Stimulated activated CD8-positive, alpha-beta memory T cell treated with anti-CD3 and anti-CD28 coated beads, Interleukin-15, amount 100 ng/mL, for 48 hours (primary cell): ENCODE data around the gene TLE5.
"Not testable (repeated sequence)": the region's sequence is repeated elsewhere in the genome, so short reads cannot be mapped to it uniquely, and the experiment has no call there.

Source experiments
- DNase-seq, 2 donors: peaks; one replicate each; pipeline ENCODE4 v3.0.0-alpha.2; 2020; ENCODE audit warnings: low read depth in 2 of 2

Gene TLE5

GRCh38 chr19:3025549-3025886 is 36.8 kb downstream of the TLE5 start:
- no peak for DNase-seq

DNA sequence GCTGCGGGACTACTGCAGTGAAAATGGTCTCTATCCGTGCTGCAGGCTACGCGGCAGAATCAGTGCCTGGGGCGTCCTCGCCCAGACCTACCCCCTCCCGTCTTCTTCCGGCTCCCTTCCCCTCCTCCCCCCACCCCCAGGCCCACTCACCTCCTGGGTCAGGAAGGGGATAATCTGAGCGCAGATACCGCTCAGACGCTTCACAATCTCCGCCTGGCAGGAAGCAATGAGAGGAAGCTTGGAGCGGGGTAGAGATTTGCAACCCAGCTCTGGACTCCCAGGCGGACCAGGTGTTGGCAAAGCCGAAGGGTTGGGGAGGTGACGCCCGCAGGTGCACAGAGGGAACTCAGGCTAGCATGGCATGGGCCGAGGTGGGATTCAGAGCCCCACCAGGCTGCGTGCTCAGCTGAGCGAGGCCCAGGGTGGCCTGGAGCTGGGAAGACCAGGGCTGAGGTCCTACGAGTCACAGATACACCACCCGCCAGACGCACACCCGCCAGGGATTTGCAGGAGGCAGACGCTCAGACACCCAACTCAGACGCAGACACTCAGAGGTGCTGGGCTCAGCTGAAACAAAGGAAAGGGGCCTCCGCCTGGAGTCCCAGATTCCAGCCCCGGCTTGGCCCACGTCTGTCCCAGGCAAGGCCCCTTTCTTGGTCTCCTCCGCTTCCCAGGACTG is 37.3 kb downstream of the TLE5 start:
- no peak for DNase-seq

- no peak for DNase-seq
These were observed 37.8 kb downstream of the TLE5 start for GRCh38 chr19:3024509-3024869.

GRCh38 chr19:3020321-3020960 is 41.9 kb downstream of the TLE5 start:
- DNase-seq, result no peak

DNA sequence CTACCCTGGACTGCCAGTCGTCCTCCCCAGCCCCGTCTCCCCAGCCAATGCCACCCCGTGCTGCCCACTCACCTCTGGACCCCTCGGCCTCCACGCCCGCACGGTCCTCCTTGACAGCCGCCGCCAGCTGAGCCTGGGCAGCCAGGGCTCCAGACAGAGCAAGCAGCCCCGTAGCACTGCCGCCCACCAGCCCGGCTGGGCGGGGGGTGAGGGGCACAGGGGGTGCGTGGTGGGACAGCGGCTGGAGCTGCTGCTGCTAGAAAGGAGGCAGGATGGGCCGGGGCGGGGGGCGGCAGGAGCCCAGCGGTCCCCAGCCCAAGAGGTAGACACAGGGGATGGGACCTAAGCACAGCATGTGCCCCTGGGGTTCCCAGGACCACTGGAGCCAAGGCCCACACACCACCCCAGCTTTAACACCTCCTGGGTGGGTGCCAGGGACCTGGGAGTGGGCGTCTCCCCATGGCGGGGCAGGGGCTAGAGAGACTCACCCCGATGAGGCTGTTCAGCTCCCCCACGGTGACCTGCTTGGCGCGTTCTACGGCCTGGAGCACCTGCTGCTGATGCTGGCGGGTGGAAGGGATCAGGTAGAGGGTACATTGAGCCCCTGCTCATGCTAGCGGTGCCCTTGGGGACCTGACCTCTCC is 43.0 kb downstream of the TLE5 start:
- DNase-seq, result no peak

DNA sequence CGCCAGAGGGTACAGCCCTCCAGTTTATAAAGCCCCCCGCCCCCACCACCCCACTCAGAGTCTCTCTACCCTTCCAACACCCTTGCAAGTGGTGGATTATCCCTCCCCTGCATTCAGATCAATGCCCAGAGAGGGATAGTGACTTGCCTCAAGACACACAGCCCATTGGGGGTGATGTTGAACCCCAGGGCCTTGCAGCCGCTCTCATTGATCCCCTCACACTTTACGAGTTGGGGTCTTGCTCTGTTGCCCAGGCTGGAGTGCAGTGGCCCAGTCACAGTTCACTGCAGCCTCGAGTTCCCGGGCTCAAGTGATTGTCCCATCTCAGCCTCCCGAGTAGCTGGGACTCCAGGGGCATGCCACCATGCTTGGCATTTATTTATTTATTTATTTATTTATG is 44.4 kb downstream of the TLE5 start:
- DNase-seq, result no peak

DNA sequence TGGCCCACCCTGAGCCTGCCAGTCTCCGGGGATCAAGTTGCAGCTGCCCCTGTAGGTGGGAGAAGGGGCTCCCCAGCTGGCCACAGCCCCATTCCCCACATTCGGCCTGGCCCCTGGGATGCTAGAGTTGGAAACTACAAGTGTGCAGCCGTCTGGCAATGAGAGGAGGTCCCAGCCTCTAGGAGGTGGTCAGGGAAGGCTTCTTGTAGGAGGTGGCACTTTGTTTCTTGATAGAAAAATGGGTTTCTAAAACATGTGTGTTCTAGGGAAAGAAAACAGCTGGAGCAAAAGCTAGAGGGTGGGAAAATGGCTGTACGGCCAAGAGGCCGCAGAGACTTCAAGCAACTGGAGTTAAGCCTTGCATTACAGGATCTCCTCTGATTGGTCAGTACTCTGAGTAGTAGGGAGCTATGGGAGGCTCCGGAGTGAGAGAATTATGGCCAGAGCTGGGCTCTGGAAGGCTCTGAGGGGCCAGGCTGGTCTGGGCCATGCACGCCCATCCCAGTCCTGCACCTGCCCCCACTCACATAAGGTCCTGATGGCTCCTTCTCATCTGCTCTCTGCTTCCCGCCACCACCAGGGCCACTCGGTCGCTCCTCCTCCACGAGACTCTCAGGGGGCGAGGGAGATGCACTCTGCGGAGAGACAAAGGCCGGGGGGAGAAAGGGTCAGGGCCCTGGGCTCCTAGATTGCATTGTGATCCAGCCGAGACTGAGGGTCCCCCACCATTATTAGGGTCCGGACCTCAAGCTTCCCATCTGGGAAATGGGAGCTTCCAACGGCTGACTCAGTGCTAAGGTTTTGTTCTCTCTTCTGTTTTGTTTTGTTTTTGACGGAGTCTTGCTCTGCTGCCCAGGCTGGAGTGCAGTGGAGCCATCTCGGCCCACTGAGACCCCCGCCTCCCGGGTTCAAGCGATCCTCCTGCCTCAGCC is 46.9 kb downstream of the TLE5 start:
- DNase-seq, result no peak

- DNase-seq, result no peak
These were observed 48.2 kb downstream of the TLE5 start for GRCh38 chr19:3014135-3014534.

- no peak for DNase-seq
These were observed 49.0 kb downstream of the TLE5 start for GRCh38 chr19:3013263-3013725.

DNA sequence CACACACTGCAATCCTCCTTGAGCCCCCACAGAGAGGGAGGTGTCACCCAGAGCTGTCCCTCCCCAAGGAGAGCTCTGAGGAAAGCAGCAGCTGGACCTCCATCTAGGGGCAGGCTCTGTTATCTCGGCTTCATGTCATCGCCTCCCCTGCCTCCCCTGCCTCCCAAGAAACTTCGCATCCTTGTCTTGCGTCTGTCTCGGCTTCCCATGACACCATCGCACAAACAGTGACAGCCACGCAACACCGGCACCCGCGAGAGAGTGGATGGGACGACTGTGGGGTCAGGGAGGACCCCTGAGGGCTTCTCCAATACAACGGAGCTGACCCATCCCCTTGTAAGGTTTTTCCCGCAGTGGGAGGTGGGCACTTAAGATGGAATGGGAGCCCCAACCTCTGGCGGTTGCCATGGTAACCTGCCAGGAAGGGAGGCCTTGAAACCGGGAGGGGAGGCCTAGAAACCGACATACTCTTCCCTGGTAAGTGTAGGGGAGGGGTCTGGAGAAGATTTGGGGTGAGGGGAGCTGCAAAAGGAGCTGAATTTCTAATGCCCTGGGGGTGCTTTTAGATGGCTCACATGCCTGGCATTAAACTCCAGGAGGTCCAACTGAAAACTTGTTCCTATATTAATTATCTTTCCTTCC is 49.6 kb downstream of the TLE5 start:
- DNase-seq, result no peak

GRCh38 chr19:3012059-3012458 is 50.2 kb downstream of the TLE5 start:
- not testable (repeated sequence) for DNase-seq

DNA sequence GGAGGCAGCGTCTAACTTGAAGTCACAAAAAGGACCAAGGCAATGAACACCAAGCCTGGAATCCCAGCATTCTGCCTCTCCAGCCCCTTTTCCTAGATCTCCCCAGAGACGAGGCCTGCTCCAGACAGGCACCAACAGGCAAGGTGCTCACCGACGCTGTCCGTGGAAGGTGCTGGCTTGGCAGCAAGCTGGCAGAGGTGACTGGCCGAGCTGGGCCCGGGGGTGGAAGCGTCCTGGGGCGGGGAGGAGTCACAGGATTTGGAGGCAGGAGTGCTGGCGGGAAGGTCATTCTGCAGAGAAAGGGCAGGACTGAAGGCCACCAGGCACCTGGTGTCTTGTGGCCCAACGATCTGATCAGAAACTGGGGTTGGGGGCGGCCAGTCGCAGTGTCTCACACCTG is 51.4 kb downstream of the TLE5 start:
- DNase-seq, result no peak

DNA sequence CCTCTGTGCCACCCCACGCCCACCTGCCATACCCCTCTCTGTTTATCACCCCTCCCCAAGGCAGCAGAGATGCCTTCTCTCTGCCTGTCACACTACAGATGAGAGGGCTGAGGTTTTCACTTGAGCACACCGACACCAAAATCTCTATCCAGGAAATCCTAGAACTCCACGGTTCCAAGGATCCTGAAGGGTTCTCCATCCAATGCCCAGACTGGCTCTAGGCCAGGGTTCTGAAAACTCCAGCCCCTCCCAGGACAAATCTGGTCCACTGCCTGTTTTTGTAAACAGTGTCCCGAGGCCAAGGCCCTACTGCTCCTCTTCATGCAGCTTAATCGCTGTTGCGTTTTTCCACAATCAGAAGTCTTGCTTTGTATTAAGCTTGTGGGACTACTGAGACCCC is 53.3 kb downstream of the TLE5 start:
- no peak for DNase-seq

GRCh38 chr19:3007975-3008374 is 54.3 kb downstream of the TLE5 start:
- DNase-seq, result no peak

DNA sequence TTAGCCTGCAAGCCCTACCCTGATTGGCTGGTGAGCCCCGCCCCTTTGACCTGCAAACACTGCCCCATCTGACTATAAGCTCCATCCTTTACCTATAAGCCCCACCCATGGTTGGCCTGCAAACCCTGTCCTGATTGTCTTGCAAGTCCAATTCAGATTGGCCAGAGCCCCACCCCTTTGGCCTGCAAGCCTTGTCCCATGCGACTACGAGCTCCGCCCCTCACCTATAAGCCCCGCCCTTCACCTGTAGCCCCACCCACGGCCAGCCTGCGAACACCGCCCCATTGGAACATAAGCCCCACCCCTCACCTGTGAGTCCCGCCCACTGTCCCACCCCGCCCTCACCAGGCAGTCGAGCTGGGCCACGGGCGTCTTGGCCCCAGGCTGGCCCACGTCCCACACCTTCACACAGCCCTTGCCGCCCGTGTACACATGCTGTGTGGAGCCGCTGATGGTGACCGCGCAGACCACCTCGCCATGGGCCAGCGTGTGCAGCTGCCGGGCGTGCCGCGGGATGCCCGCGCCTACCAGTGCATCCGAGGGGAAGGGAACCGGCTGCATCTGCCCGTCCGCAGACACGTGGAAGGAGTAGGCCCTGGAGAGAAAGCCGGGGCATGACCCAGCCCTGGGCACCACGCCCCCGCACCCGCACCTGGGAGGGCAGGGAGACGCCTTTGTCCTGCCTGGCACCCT is 56.1 kb downstream of the TLE5 start:
- peak; percentile 21 to 25 for DNase-seq

GRCh38 chr19:3005345-3005744 is 57.0 kb downstream of the TLE5 start:
- no peak for DNase-seq

- no peak for DNase-seq
These were observed 57.8 kb downstream of the TLE5 start for GRCh38 chr19:3004522-3004921.

GRCh38 chr19:3003046-3003445 is 59.2 kb downstream of the TLE5 start:
- no peak for DNase-seq
